Measurements from ENCODE around the gene CACNA1A. TPM values are rescaled to one million over a fixed set of nuclear protein-coding genes. Genes with fewer than 3 reads are reported as not detected.
A peak's percentile ranks its signal among the peaks of the same experiment; 100 is the strongest.

Gene CACNA1A
- total RNA-seq (2013): 0.19 TPM
- polyA plus RNA-seq (under 1 TPM in 2 of 3 donors, not detected in 1; 0.08 to 0.09 TPM), polyA minus RNA-seq (0.14 and 0.16 TPM in 2 replicates), total RNA-seq (0.49 to 64.1 (median 1.4) reads per million in 11 experiments)

- no peak for DNase-seq
- H3K27ac Mint-ChIP-seq: no peak within 1 kb of the TSS
- no peaks in the 10 kb centered on the region for H3K36me3 Mint-ChIP-seq
Measured at GRCh38 chr19:13506471-13506820, at the start of gene CACNA1A. Gene CACNA1A (minus strand): TSS chr19:13506479. CDS start chr19:13506224, 255 bp downstream.

GRCh38 chr19:13554506-13555240 lies 48.4 kb upstream of the CACNA1A start:
- no peaks in the 10 kb centered on the region for H3K79me2 ChIP-seq (ENCODE audit: insufficient read depth, low read length)
- no peak for DNase-seq
- TF ChIP-seq, protein P1, sequence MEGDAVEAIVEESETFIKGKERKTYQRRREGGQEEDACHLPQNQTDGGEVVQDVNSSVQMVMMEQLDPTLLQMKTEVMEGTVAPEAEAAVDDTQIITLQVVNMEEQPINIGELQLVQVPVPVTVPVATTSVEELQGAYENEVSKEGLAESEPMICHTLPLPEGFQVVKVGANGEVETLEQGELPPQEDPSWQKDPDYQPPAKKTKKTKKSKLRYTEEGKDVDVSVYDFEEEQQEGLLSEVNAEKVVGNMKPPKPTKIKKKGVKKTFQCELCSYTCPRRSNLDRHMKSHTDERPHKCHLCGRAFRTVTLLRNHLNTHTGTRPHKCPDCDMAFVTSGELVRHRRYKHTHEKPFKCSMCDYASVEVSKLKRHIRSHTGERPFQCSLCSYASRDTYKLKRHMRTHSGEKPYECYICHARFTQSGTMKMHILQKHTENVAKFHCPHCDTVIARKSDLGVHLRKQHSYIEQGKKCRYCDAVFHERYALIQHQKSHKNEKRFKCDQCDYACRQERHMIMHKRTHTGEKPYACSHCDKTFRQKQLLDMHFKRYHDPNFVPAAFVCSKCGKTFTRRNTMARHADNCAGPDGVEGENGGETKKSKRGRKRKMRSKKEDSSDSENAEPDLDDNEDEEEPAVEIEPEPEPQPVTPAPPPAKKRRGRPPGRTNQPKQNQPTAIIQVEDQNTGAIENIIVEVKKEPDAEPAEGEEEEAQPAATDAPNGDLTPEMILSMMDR (IDR thresholded peaks at IDR 0.05): no peak
- intact Hi-C loops (cut with micrococcal nuclease): no loop called here
- H3K9me3 Mint-ChIP-seq: peaks cover 0 to 4% (median 0%) of the 10 kb centered on the region in 7 donors
- no peak overlapping the region for H3K4me2 ChIP-seq (replicated peaks; ENCODE audit: extremely low read depth, low read length, poor library complexity, severe bottlenecking)
- H3K36me3 ChIP-seq (replicated peaks in 1 of 2; ENCODE audit: control insufficient read depth in 1 of 2, insufficient read depth in 2 of 2, low read length in 2 of 2): no peaks in the 10 kb centered on the region
- no peaks in the 10 kb centered on the region for H3K36me3 Mint-ChIP-seq
- no peak overlapping the region for H3K4me3 Mint-ChIP-seq
- 75% methylated on average over 5 of the region's 10 CpGs for WGBS (ENCODE audit: insufficient coverage)
- peaks cover 0 to 4% of the 10 kb centered on the region in 2 donors for H3K9me3 ChIP-seq (replicated peaks in 1 of 2; ENCODE audit: control insufficient read depth in 1 of 2, insufficient read depth in 1 of 2, low read length in 2 of 2)
- H4K20me1 ChIP-seq (ENCODE audit: insufficient read depth, low read length): no peaks in the 10 kb centered on the region
- H3K9ac ChIP-seq (ENCODE audit: insufficient read depth, low read length, poor library complexity, severe bottlenecking): no peak overlapping the region
- H3K27ac Mint-ChIP-seq: no peak overlapping the region
- H3K4me1 ChIP-seq (ENCODE audit: control insufficient read depth in 1 of 2, insufficient read depth in 2 of 2, low read length in 2 of 2): no peaks in the 10 kb centered on the region
- H3K4me1 Mint-ChIP-seq: no peaks in the 10 kb centered on the region
- peaks cover 15 to 19% (median 16%) of the 10 kb centered on the region in 3 donors for H3K27me3 Mint-ChIP-seq (ENCODE audit: low read depth in 3 of 3)
- no peak overlapping the region for H3K4me3 ChIP-seq (replicated peaks in 1 of 3; ENCODE audit: low read depth in 2 of 3, low read length in 3 of 3)
- peaks cover 0 to 7% of the 10 kb centered on the region in 2 donors for H3K27me3 ChIP-seq (ENCODE audit: control insufficient read depth in 2 of 2, insufficient read depth in 2 of 2, low read length in 2 of 2)
- H3K27ac ChIP-seq (ENCODE audit: low read depth in 1 of 2, low read length in 2 of 2): no peak overlapping the region
- no peak overlapping the region for H2AFZ ChIP-seq (ENCODE audit: insufficient read depth, low read depth, low read length, poor library complexity, severe bottlenecking)

More at GRCh38 chr19:13506471-13506820, at the start of gene CACNA1A:
- Histone ChIP-seq H3K9me3 (replicated peaks in 1 of 2; ENCODE audit: control insufficient read depth in 1 of 2, insufficient read depth in 1 of 2, low read length in 2 of 2) (peaks cover 0 to 11% of the 10 kb centered on the region in 2 donors), H3K4me2 (replicated peaks; ENCODE audit: extremely low read depth, low read length, poor library complexity, severe bottlenecking) (no peak within 1 kb of the TSS), H4K20me1 (ENCODE audit: insufficient read depth, low read length) (no peaks in the 10 kb centered on the region), H3K4me3 (replicated peaks in 1 of 3; ENCODE audit: low read depth in 2 of 3, low read length in 3 of 3) (no peak within 1 kb of the TSS), H2AFZ (ENCODE audit: insufficient read depth, low read depth, low read length, poor library complexity, severe bottlenecking) (no peak within 1 kb of the TSS), H3K9ac (ENCODE audit: insufficient read depth, low read length, poor library complexity, severe bottlenecking) (no peak within 1 kb of the TSS), H3K27ac (ENCODE audit: low read depth in 1 of 2, low read length in 2 of 2) (no peak within 1 kb of the TSS), H3K4me1 (ENCODE audit: control insufficient read depth in 1 of 2, insufficient read depth in 2 of 2, low read length in 2 of 2) (no peaks in the 10 kb centered on the region), H3K27me3 (ENCODE audit: control insufficient read depth in 2 of 2, insufficient read depth in 2 of 2, low read length in 2 of 2) (peaks cover 45 to 52% of the 10 kb centered on the region in 2 donors), H3K79me2 (ENCODE audit: insufficient read depth, low read length) (no peaks in the 10 kb centered on the region), H3K36me3 (replicated peaks in 1 of 2; ENCODE audit: control insufficient read depth in 1 of 2, insufficient read depth in 2 of 2, low read length in 2 of 2) (no peaks in the 10 kb centered on the region)
- H3K4me3 Mint-ChIP-seq: peak within 1 kb of the TSS in 1 of 2 donors; percentile 75
- TF ChIP-seq, protein P1 (IDR thresholded peaks at IDR 0.05): no peak
- no CpG with 5 or more reads among the region's 21 CpGs for WGBS (ENCODE audit: insufficient coverage)
- H3K9me3 Mint-ChIP-seq: peaks cover 3 to 17% (median 7%) of the 10 kb centered on the region in 7 donors
- intact Hi-C loops (cut with micrococcal nuclease): no loop called here
- peaks cover 58 to 78% (median 68%) of the 10 kb centered on the region in 3 donors for H3K27me3 Mint-ChIP-seq (ENCODE audit: low read depth in 3 of 3)
- no peaks in the 10 kb centered on the region for H3K4me1 Mint-ChIP-seq

All from CD14-positive monocyte (primary cell).